ENCODE data around the gene ANAPC16. TPM values are rescaled to one million over a fixed set of nuclear protein-coding genes. Genes with fewer than 3 reads are reported as not detected.

The ANAPC16 gene
- total RNA-seq, 1 experiment from 2014 or later = 71.1 TPM

- POLR2A ChIA-PET = interaction anchor here (1.0 to 2.3 kb wide), 4 partner anchors 11 to 56 kb away, joined by 3 to 13 read pairs (median 4); no protein-coding TSS in a partner anchor
Observed at GRCh38 chr10:72270607-72271281, 54.9 kb downstream of the ANAPC16 start.

GRCh38 chr10:72272689-72273409 lies 57.0 kb downstream of the ANAPC16 start:
- ChIA-PET RAD21 (ENCODE audit: low non-redundant PET in 1 of 2, low total read pairs in 2 of 2, uncharacterized antibody in 2 of 2, unreplicated experiment in 2 of 2) (interaction anchor here (0.6 to 1.4 kb wide), 4 partner anchors 48 to 193 kb away, joined by 3 read pairs; no protein-coding TSS in a partner anchor), CTCF (interaction anchor here (1.0 to 3.1 kb wide), 6 partner anchors 9 to 224 kb away, joined by 3 to 12 read pairs (median 5); no protein-coding TSS in a partner anchor), POLR2A (interaction anchor here (0.6 to 13.5 kb wide), 33 partner anchors 10 to 422 kb away, joined by 3 to 371 read pairs (median 5); partner anchors contain the start of genes ANAPC16, ASCC1 and PSAP)
- peaks cover 8 to 13% of the 10 kb centered on the region in 2 experiments; a peak in 2 of 4 replicates for H3K36me3 ChIP-seq (ENCODE audit: control insufficient read depth in 1 of 2, insufficient read depth in 2 of 2, low read length in 2 of 2)
- TF ChIP-seq POLR2AphosphoS5 (IDR thresholded peaks at IDR 0.05; ENCODE audit: low read depth, low read length) (peak; percentile 69), EZH2phosphoT487 (IDR thresholded peaks at IDR 0.05; ENCODE audit: borderline replicate concordance) (no peak), CTCF (IDR thresholded peaks at IDR 0.05 in 2 of 3, conservative IDR thresholded peaks at IDR 0.05 in 1 of 3; ENCODE audit: borderline replicate concordance in 1 of 3, insufficient read depth in 1 of 3, low read depth in 2 of 3, low read length in 2 of 3) (no peak), POLR2A (IDR thresholded peaks at IDR 0.05; ENCODE audit: borderline replicate concordance, extremely low read depth, insufficient read depth, insufficient read length) (peak; percentile 49)
- intact Hi-C loops (cut with micrococcal nuclease) = no loop called here
- BruUV-seq (replicated peaks) = TSS peak; percentile 86
- H3K4me1 ChIP-seq (ENCODE audit: control insufficient read depth in 1 of 2, insufficient read depth in 2 of 2, low read length in 2 of 2) = peaks cover 36 to 61% of the 10 kb centered on the region in 2 experiments
- no peaks in the 10 kb centered on the region for H4K20me1 ChIP-seq (ENCODE audit: insufficient read depth)
- peak overlapping the region; percentile 79 for H3K9ac ChIP-seq (ENCODE audit: low read length)
- no peaks in the 10 kb centered on the region for H3K9me2 ChIP-seq (ENCODE audit: insufficient read depth)
- no peak overlapping the region for H2AFZ ChIP-seq (ENCODE audit: low read depth, low read length, poor library complexity, severe bottlenecking)
- ATAC-seq (peak; percentile 63), DNase-seq (ENCODE audit: low read depth, low spot score) (peak; percentile 80)
- peak overlapping the region; percentile 93 to 94 for H3K4me3 ChIP-seq (replicated peaks in 1 of 2; ENCODE audit: low read depth in 1 of 2, low read length in 2 of 2)
- H3K4me2 ChIP-seq (ENCODE audit: low read length) = peak overlapping the region; percentile 90
- H3K27ac ChIP-seq (ENCODE audit: low read depth, low read length) = peak overlapping the region; percentile 91
- H3K9me3 ChIP-seq (ENCODE audit: control insufficient read depth in 1 of 2, insufficient read depth in 1 of 2, low read depth in 1 of 2, low read length in 2 of 2) = no peaks in the 10 kb centered on the region
- peaks cover 19% of the 10 kb centered on the region for H3K79me2 ChIP-seq (ENCODE audit: insufficient read depth, low read length)
- no peaks in the 10 kb centered on the region for H3K27me3 ChIP-seq (ENCODE audit: insufficient read depth, low read length)

More at GRCh38 chr10:72270607-72271281, 54.9 kb downstream of the ANAPC16 start:
- no peak for TF ChIP-seq RAD21 (IDR thresholded peaks at IDR 0.05; ENCODE audit: low read depth)
- TF ChIP-seq CEBPB (IDR thresholded peaks at IDR 0.05; ENCODE audit: low read depth) = no peak
- no peak for TF ChIP-seq TCF7L2 (IDR thresholded peaks at IDR 0.05; ENCODE audit: borderline replicate concordance, extremely low read depth, insufficient read depth, insufficient read length)
- TF ChIP-seq YY1 (IDR thresholded peaks at IDR 0.05; ENCODE audit: extremely low read depth, insufficient replicate concordance, low read depth, low read length) = no peak
- TF ChIP-seq ZNF274 (IDR thresholded peaks at IDR 0.05; ENCODE audit: low read depth, low read length) = no peak
- TF ChIP-seq SP1 (IDR thresholded peaks at IDR 0.05; ENCODE audit: low read depth) = no peak
- DNase-seq (ENCODE audit: low read depth, low spot score) (no peak), ATAC-seq (no peak)
- Histone ChIP-seq H3K9ac (ENCODE audit: low read length) (no peak overlapping the region), H2AFZ (ENCODE audit: low read depth, low read length, poor library complexity, severe bottlenecking) (peak overlapping the region; percentile 54), H3K27ac (ENCODE audit: low read depth, low read length) (no peak overlapping the region), H3K27me3 (ENCODE audit: insufficient read depth, low read length) (no peaks in the 10 kb centered on the region), H3K4me2 (ENCODE audit: low read length) (0 out of 2 replicates have a peak overlapping the region, but pooled peaks have one; percentile 9), H3K9me3 (ENCODE audit: control insufficient read depth in 1 of 2, insufficient read depth in 1 of 2, low read depth in 1 of 2, low read length in 2 of 2) (no peaks in the 10 kb centered on the region), H3K79me2 (ENCODE audit: insufficient read depth, low read length) (peaks cover 19% of the 10 kb centered on the region), H3K4me3 (replicated peaks in 1 of 2; ENCODE audit: low read depth in 1 of 2, low read length in 2 of 2) (no peak overlapping the region), H3K9me2 (ENCODE audit: insufficient read depth) (no peaks in the 10 kb centered on the region), H4K20me1 (ENCODE audit: insufficient read depth) (no peaks in the 10 kb centered on the region), H3K4me1 (ENCODE audit: control insufficient read depth in 1 of 2, insufficient read depth in 2 of 2, low read length in 2 of 2) (peaks cover 24 to 49% of the 10 kb centered on the region in 2 experiments), H3K36me3 (ENCODE audit: control insufficient read depth in 1 of 2, insufficient read depth in 2 of 2, low read length in 2 of 2) (peaks cover 8 to 13% of the 10 kb centered on the region in 2 experiments; a peak in 2 of 4 replicates)
- ChIA-PET RAD21 (ENCODE audit: low non-redundant PET in 1 of 2, low total read pairs in 2 of 2, uncharacterized antibody in 2 of 2, unreplicated experiment in 2 of 2) (no interaction called here), CTCF (no interaction called here)
- intact Hi-C loops (cut with micrococcal nuclease) = no loop called here
- no TSS peak for BruUV-seq (replicated peaks)
